ENCODE results near the gene MPRIP.

The MPRIP gene

GRCh38 chr17:17119106-17119505 is 76.8 kb downstream of the MPRIP start:
- no peak overlapping the region for H3K4me3 ChIP-seq (ENCODE audit: low read depth, low read length)
- in situ Hi-C loops (cut with HindIII; ENCODE audit: low sequenced_read_pairs) = no loop called here
- no peak for DNase-seq (ENCODE audit: low read depth)
- TF ChIP-seq, protein P1, sequence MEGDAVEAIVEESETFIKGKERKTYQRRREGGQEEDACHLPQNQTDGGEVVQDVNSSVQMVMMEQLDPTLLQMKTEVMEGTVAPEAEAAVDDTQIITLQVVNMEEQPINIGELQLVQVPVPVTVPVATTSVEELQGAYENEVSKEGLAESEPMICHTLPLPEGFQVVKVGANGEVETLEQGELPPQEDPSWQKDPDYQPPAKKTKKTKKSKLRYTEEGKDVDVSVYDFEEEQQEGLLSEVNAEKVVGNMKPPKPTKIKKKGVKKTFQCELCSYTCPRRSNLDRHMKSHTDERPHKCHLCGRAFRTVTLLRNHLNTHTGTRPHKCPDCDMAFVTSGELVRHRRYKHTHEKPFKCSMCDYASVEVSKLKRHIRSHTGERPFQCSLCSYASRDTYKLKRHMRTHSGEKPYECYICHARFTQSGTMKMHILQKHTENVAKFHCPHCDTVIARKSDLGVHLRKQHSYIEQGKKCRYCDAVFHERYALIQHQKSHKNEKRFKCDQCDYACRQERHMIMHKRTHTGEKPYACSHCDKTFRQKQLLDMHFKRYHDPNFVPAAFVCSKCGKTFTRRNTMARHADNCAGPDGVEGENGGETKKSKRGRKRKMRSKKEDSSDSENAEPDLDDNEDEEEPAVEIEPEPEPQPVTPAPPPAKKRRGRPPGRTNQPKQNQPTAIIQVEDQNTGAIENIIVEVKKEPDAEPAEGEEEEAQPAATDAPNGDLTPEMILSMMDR (IDR thresholded peaks at IDR 0.05; ENCODE audit: low read depth, low read length, missing control alignments) = no peak

DNA sequence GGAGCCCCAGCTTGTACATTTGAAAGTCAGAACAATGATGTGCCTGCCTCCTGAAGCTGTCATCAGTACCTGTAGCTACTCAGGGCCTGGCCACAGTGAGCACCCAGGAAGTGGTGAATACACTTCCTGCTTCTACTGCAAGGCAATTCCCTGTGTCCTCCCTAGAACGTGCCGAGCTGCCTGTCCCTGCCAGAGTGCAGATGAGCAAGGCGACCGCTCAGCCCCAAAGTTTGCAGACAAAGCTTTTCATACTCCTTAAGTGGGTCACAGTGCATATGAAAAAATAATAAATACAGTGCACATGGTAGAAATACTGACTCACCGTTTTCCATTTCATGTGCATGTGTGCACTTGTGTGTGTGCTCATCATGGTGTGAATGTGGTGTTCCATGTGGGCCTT is 77.3 kb downstream of the MPRIP start:
- no peak for DNase-seq (ENCODE audit: low read depth)
- TF ChIP-seq, protein P1 (IDR thresholded peaks at IDR 0.05; ENCODE audit: low read depth, low read length, missing control alignments) = no peak
- in situ Hi-C loops (cut with HindIII; ENCODE audit: low sequenced_read_pairs) = no loop called here
- H3K4me3 ChIP-seq (ENCODE audit: low read depth, low read length) = no peak overlapping the region

DNA sequence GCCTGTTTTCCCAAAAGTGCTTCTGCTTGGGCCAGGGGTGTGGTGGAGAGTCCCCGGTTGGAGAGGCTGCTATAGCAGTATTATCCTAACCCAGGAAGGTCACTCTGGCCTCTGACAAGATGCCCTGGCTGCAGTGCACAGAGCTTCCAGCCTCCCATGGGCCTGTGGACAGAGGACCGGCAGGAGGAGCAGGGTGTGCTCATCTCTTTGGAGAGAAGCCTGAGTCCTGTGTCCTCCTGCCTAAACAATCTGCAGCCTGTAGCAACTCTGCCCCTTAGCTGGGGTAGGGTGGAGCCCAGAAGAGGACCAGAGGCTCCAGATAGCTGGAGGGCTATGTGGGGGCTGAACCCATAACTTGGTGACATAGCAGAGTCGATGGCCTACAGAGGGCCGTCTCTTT is 78.0 kb downstream of the MPRIP start:
- in situ Hi-C loops (cut with HindIII; ENCODE audit: low sequenced_read_pairs) = no loop called here

GRCh38 chr17:17120701-17121100 is 78.4 kb downstream of the MPRIP start:
- TF ChIP-seq, protein P1 (IDR thresholded peaks at IDR 0.05; ENCODE audit: low read depth, low read length, missing control alignments) = no peak
- in situ Hi-C loops (cut with HindIII; ENCODE audit: low sequenced_read_pairs) = no loop called here
- no peak overlapping the region for H3K4me3 ChIP-seq (ENCODE audit: low read depth, low read length)
- DNase-seq (ENCODE audit: low read depth) = no peak

More for the DNA sequence above, 78.0 kb downstream of the MPRIP start:
- no peak for DNase-seq (ENCODE audit: low read depth)
- TF ChIP-seq, protein P1 (IDR thresholded peaks at IDR 0.05; ENCODE audit: low read depth, low read length, missing control alignments) = no peak
- no peak overlapping the region for H3K4me3 ChIP-seq (ENCODE audit: low read depth, low read length)

GRCh38 chr17:17121162-17121561 is 78.9 kb downstream of the MPRIP start:
- no peak for DNase-seq (ENCODE audit: low read depth)
- no peak overlapping the region for H3K4me3 ChIP-seq (ENCODE audit: low read depth, low read length)
- TF ChIP-seq, protein P1 (IDR thresholded peaks at IDR 0.05; ENCODE audit: low read depth, low read length, missing control alignments) = no peak
- in situ Hi-C loops (cut with HindIII; ENCODE audit: low sequenced_read_pairs) = no loop called here

DNA sequence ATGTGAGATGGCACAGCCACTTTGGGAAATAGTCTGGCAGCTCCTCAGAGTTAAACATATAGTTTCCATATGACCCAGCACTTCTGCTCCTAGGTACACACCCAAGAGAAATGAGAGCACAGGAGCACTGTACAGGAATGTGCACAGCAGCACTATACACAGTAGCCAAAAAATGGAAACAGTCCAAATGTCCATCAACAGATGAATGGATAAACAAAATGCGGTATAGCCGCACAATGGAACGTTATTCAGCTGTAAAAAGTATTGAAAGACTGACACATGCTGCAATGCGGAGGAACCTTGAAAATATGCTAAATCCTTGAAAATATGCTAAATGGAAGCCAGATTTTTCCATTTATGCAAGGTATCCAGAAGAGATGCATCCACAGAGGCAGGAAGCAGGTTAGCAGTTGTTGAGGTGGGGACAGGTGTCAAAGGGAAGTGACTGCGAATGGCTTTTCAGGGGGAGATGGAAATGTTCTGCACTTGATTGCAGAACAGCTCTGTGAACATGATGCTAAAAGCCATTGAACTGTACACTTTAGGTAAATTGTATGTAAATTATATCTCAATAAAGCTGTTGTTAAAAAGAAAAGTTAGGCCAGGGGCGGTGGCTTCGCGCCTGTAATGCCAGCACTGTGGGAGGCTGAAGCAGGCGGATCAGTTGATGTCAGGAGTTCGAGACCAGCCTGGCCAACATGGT is 80.7 kb downstream of the MPRIP start:
- H3K4me3 ChIP-seq (ENCODE audit: low read depth, low read length) = no peak overlapping the region
- in situ Hi-C loops (cut with HindIII; ENCODE audit: low sequenced_read_pairs) = no loop called here
- TF ChIP-seq, protein P1 (IDR thresholded peaks at IDR 0.05; ENCODE audit: low read depth, low read length, missing control alignments) = no peak
- no peak for DNase-seq (ENCODE audit: low read depth)

All from astrocyte of the cerebellum (primary cell).